NCI-H2107 treated with DMSO at 0.1 percent for 48 hours (cell line): ENCODE results near the gene CHRD.
A peak's percentile ranks its signal among the peaks of the same experiment; 100 is the strongest.
"Not testable (repeated sequence)": the region's sequence is repeated elsewhere in the genome, so short reads cannot be mapped to it uniquely, and the experiment has no call there.

Experiments
- DNase-seq: peaks from one replicate; lab custom pipeline; 2025; ENCODE audit not compliant: unreplicated experiment; lab: John Stamatoyannopoulos, UW

The CHRD gene

DNA sequence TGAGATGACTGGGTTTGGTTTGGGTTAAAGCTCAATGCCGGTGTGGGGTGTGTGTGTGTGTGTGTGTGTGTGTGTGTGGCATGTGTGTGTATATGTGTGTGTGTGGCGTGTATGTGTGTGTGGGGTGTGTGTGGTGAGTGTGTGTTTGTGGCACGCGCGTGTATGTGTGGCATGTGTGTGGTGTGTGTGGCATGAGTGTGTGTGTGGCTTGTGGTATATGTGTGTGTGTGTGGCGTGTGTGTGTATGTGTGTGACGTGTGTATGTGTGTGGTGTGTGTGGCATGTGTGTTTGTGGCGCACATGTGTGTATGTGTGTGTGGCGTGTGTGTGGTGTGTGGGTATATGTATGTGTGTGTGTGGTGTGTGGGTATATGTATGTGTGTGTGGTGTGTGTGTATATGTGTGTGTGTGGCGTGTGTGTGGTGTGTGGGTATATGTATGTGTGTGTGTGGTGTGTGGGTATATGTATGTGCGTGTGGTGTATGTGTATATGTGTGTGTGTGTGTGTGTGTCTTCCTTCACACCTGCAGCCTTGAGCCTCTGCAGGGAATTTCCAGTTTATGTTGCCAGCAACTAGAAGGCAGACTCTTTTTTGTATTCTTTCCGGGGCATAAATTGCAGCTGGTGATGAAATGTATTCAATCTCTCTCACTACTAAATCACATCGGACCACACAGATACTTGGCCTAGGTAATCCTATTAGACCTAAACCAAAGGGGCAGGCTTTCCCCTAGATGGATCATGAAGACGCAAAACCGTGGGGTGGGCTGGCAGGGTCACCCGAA, 34.8 kb downstream of the CHRD start:
- DNase-seq, result no peak

DNA sequence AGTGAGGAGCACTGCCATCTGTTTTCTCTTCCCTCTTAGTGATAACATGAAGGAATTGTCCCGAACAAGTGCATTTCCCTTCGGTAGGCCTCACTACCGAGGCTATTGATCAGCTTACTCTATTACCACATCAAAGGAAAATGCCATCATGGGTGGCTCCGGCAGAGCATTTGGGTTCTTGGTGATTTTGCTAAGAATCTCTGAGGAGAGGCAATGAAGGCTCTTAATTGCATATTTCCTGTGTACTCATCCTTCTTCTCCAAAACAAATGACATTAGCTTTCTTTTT, 35.3 kb downstream of the CHRD start:
- no peak for DNase-seq

- DNase-seq, result peak; percentile 69
Observed at GRCh38 chr3:184417619-184418327, 37.9 kb downstream of the CHRD start.

- DNase-seq, result no peak
Observed at GRCh38 chr3:184419171-184419570, 39.3 kb downstream of the CHRD start.

DNA sequence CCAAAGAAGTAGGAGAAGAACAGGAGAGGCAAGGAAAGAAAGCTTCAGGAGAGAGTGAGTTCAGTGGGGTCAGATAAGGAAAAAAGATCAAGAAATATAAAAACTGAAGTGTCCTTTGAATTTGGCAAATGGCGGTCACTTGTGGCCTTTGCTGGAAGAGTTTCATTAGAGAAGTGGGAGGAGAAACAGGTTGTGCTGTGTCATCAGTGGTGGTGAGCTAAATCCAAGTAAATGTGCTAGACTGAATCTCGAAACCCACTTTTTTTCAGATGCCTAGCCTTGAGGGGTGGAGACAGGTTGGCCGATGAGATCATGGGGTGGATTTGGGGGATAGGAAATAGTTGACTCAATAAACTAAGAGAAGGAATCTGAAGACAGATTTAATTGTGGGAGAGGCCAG, 43.7 kb downstream of the CHRD start:
- DNase-seq, result no peak

DNA sequence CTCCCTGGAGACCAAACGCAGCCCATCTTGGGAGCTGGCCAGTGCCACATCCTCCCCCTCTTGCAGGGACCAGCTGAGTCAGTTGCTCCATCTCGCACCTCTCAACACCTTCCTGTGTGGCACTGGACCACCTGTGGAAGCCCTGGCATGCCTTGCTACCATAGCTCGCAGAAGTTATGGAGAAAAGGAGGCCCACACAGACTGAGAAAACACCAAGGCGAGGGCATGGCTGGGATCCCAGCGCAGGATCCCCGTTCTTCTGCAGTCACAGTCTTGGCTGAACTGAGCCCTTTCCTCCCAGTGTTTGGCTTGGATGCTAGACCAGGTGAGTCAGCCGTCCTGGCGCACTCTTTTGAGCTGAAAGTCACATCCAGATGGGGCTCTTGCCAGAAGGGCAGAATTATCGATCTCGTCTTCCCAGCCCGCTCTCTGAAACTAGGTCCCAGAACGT, 46.9 kb downstream of the CHRD start:
- DNase-seq, result no peak

- DNase-seq, result no peak
Observed at GRCh38 chr3:184428561-184429175, 48.8 kb downstream of the CHRD start.

- no peak for DNase-seq
Observed at GRCh38 chr3:184429786-184430185, 49.9 kb downstream of the CHRD start.

GRCh38 chr3:184430940-184431339, 51.1 kb downstream of the CHRD start:
- DNase-seq, result no peak

DNA sequence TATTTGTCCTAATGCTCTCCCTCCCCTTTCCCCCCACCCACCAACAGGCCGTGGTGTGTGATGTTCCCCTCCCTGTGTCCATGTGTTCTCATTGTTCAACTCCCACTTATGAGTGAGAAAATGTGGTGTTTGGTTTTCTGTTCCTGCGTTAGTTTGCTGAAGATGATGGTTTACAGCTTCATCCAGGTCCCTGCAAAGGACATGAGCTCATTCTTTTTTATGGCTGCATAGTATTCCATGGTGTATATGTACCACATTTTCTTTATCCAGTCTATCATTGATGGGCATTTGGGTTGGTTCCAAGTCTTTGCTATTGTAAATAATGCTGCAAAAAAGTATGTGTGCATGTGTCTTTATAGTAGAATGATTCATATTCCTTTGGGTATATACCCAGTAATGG, 53.3 kb downstream of the CHRD start:
- not testable (repeated sequence) for DNase-seq

DNA sequence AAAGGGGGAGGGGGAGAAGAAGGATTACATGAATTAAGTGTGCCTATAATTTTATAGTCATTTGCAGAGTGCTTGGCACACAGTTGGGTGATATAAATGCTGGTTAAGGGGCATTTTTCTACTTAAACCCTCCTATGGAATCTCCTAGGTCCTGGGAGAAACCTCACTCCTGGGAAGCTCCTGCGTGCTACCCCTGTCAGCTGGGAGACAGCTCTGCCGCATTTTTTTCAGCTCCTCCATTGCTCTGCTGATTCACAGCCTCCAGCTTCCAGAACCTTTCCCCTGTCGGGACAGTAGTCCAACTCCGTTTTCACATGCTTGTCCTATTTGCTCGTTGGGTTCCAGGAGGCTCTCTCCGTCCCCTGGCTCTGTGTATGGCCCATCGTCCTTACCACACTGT, 59.2 kb downstream of the CHRD start:
- DNase-seq, result no peak
